ENCODE results near the gene CARD11.
A peak's percentile ranks its signal among the peaks of the same experiment; 100 is the strongest.
"Not testable (repeated sequence)": the region's sequence is repeated elsewhere in the genome, so short reads cannot be mapped to it uniquely, and the experiment has no call there.

Gene CARD11

GRCh38 chr7:3065724-3066143 is 22.1 kb upstream of the CARD11 start:
- peak in 2 of 4 experiments; percentile 35 to 36 for DNase-seq (ENCODE audit: low read depth in 4 of 4, low spot score in 1 of 4)

GRCh38 chr7:3064067-3064466 is 20.4 kb upstream of the CARD11 start:
- DNase-seq (ENCODE audit: low read depth in 4 of 4, low spot score in 1 of 4): no peak

- peak; percentile 48 to 81 (median 62) for DNase-seq (ENCODE audit: low read depth in 4 of 4, low spot score in 1 of 4)
Measured at GRCh38 chr7:3063016-3063753, 19.5 kb upstream of the CARD11 start.

GRCh38 chr7:3057066-3057420 is 13.4 kb upstream of the CARD11 start:
- no peak for DNase-seq (ENCODE audit: low read depth in 4 of 4, low spot score in 1 of 4)

GRCh38 chr7:3056234-3057065 is 12.8 kb upstream of the CARD11 start:
- DNase-seq (ENCODE audit: low read depth in 4 of 4, low spot score in 1 of 4): no peak

GRCh38 chr7:3055626-3056025 is 12.0 kb upstream of the CARD11 start:
- DNase-seq (ENCODE audit: low read depth in 4 of 4, low spot score in 1 of 4): no peak

- peak; percentile 22 to 66 (median 35) for DNase-seq (ENCODE audit: low read depth in 4 of 4, low spot score in 1 of 4)
Measured at GRCh38 chr7:3042861-3043489, 692 bp downstream of the CARD11 start.

- DNase-seq (ENCODE audit: low read depth in 4 of 4, low spot score in 1 of 4): no peak
Measured at GRCh38 chr7:3041986-3042675, 1.5 kb downstream of the CARD11 start.

GRCh38 chr7:3039787-3040186 is 3.9 kb downstream of the CARD11 start:
- DNase-seq (ENCODE audit: low read depth in 4 of 4, low spot score in 1 of 4): no peak

- DNase-seq (ENCODE audit: low read depth in 4 of 4, low spot score in 1 of 4): not testable (repeated sequence)
Measured at GRCh38 chr7:3038011-3038410, 5.7 kb downstream of the CARD11 start.

- no peak for DNase-seq (ENCODE audit: low read depth in 4 of 4, low spot score in 1 of 4)
Measured at GRCh38 chr7:3037259-3037658, 6.4 kb downstream of the CARD11 start.

- no peak for DNase-seq (ENCODE audit: low read depth in 4 of 4, low spot score in 1 of 4)
Measured at GRCh38 chr7:3034591-3035150, 9.0 kb downstream of the CARD11 start.

GRCh38 chr7:3033581-3033980 is 10.1 kb downstream of the CARD11 start:
- DNase-seq (ENCODE audit: low read depth in 4 of 4, low spot score in 1 of 4): no peak

- DNase-seq (ENCODE audit: low read depth in 4 of 4, low spot score in 1 of 4): no peak
Measured at GRCh38 chr7:3033136-3033535, 10.5 kb downstream of the CARD11 start.

- no peak for DNase-seq (ENCODE audit: low read depth in 4 of 4, low spot score in 1 of 4)
Measured at GRCh38 chr7:3032256-3032655, 11.4 kb downstream of the CARD11 start.

GRCh38 chr7:3029138-3029537 is 14.5 kb downstream of the CARD11 start:
- no peak for DNase-seq (ENCODE audit: low read depth in 4 of 4, low spot score in 1 of 4)

- DNase-seq (ENCODE audit: low read depth in 4 of 4, low spot score in 1 of 4): no peak
Measured at GRCh38 chr7:3028758-3029093, 14.9 kb downstream of the CARD11 start.

GRCh38 chr7:3028071-3028757 is 15.5 kb downstream of the CARD11 start:
- DNase-seq (ENCODE audit: low read depth in 4 of 4, low spot score in 1 of 4): peak in 3 of 4 experiments; percentile 7 to 54 (median 31)

GRCh38 chr7:3027005-3027845 is 16.4 kb downstream of the CARD11 start:
- DNase-seq (ENCODE audit: low read depth in 4 of 4, low spot score in 1 of 4): no peak

GRCh38 chr7:3025616-3026015 is 18.1 kb downstream of the CARD11 start:
- DNase-seq (ENCODE audit: low read depth in 4 of 4, low spot score in 1 of 4): no peak
